HepG2 (cell line): Measurements from ENCODE around the gene JKAMP.

Source experiments
- AGO1 ChIP-seq: fragments of 200-400 bp; formaldehyde crosslinking; IDR thresholded peaks from 2 replicates; pipeline ENCODE4 v1.6.1; 2017; ENCODE audit warnings: mild to moderate bottlenecking, low read depth, low read length, moderate library complexity; ENCODE audit not compliant: poor library complexity, severe bottlenecking
- ELF4 ChIP-seq: sonication (generic); formaldehyde crosslinking; IDR thresholded peaks from 2 replicates; pipeline ENCODE4 v1.5.0; 2020; ENCODE audit warnings: missing genetic modification reagents, mild to moderate bottlenecking, moderate library complexity, borderline replicate concordance
- EZH2 ChIP-seq: conservative IDR thresholded peaks from 2 replicates; pipeline ENCODE4 v1.6.1; 2012; ENCODE audit warnings: mild to moderate bottlenecking, low read depth, low read length, moderate library complexity
- POLR2AphosphoS5 ChIP-seq: IDR thresholded peaks from 2 replicates; pipeline ENCODE4 v1.6.1; 2012; ENCODE audit warnings: low read depth, low read length
- PPARG ChIP-seq: conservative IDR thresholded peaks from 2 replicates; pipeline ENCODE4 v1.6.1; 2016; ENCODE audit warnings: missing biosample characterization, missing genetic modification reagents
- TF ChIP-seq, protein P1 (sequence below): sonication (generic); formaldehyde crosslinking; IDR thresholded peaks from 2 replicates; pipeline ENCODE4 v1.5.0; 2020; ENCODE audit warnings: mild to moderate bottlenecking, missing genetic modification reagents, moderate library complexity
- TF ChIP-seq, protein P2 (sequence below): sonication (generic); formaldehyde crosslinking; IDR thresholded peaks from 2 replicates; pipeline ENCODE4 v1.5.1; 2020; ENCODE audit warnings: mild to moderate bottlenecking, missing genetic modification reagents, moderate library complexity

DNA sequence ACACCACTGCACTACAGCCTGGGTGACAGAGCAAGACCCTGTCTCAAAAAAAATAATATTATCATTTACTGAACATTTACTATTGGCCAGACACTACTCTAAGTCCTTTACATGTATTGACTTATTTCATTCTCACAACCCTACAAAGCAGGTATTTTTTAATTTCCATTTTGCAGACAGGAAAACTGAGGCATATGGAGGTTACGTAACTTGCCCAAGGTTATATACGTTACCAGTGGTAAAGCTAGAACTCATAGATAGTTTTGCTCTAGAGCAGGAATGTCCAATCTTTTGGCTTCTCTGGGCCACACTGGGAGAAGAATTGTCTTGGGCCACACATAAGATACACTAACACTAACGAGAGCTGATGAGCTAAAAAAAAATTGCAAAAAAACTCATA is 5.8 kb upstream of the JKAMP start:
- TF ChIP-seq, protein P1, sequence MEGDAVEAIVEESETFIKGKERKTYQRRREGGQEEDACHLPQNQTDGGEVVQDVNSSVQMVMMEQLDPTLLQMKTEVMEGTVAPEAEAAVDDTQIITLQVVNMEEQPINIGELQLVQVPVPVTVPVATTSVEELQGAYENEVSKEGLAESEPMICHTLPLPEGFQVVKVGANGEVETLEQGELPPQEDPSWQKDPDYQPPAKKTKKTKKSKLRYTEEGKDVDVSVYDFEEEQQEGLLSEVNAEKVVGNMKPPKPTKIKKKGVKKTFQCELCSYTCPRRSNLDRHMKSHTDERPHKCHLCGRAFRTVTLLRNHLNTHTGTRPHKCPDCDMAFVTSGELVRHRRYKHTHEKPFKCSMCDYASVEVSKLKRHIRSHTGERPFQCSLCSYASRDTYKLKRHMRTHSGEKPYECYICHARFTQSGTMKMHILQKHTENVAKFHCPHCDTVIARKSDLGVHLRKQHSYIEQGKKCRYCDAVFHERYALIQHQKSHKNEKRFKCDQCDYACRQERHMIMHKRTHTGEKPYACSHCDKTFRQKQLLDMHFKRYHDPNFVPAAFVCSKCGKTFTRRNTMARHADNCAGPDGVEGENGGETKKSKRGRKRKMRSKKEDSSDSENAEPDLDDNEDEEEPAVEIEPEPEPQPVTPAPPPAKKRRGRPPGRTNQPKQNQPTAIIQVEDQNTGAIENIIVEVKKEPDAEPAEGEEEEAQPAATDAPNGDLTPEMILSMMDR (CRISPR knock-in tag), result no peak
- TF ChIP-seq, protein P2, sequence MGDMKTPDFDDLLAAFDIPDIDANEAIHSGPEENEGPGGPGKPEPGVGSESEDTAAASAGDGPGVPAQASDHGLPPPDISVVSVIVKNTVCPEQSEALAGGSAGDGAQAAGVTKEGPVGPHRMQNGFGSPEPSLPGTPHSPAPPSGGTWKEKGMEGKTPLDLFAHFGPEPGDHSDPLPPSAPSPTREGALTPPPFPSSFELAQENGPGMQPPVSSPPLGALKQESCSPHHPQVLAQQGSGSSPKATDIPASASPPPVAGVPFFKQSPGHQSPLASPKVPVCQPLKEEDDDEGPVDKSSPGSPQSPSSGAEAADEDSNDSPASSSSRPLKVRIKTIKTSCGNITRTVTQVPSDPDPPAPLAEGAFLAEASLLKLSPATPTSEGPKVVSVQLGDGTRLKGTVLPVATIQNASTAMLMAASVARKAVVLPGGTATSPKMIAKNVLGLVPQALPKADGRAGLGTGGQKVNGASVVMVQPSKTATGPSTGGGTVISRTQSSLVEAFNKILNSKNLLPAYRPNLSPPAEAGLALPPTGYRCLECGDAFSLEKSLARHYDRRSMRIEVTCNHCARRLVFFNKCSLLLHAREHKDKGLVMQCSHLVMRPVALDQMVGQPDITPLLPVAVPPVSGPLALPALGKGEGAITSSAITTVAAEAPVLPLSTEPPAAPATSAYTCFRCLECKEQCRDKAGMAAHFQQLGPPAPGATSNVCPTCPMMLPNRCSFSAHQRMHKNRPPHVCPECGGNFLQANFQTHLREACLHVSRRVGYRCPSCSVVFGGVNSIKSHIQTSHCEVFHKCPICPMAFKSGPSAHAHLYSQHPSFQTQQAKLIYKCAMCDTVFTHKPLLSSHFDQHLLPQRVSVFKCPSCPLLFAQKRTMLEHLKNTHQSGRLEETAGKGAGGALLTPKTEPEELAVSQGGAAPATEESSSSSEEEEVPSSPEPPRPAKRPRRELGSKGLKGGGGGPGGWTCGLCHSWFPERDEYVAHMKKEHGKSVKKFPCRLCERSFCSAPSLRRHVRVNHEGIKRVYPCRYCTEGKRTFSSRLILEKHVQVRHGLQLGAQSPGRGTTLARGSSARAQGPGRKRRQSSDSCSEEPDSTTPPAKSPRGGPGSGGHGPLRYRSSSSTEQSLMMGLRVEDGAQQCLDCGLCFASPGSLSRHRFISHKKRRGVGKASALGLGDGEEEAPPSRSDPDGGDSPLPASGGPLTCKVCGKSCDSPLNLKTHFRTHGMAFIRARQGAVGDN (CRISPR knock-in tag), result no peak
- TF ChIP-seq AGO1 (no peak), POLR2AphosphoS5 (no peak), ELF4 (CRISPR knock-in tag) (no peak), PPARG (CRISPR knock-in tag) (no peak), EZH2 (no peak)
